WTC11 (cell line): ENCODE data around the gene LDLRAD3. TPM values are rescaled to one million over a fixed set of nuclear protein-coding genes. Genes with fewer than 3 reads are reported as not detected.

Experiments
- ATAC-seq: fragments of 200-7000 bp; cut with Tn5 transposase; 2 replicates; pipeline ENCODE4 v1.10.0; 2021; ENCODE audit warnings: mild to moderate bottlenecking, moderate library complexity
- CTCF ChIA-PET: fragments of 300-600 bp; sonication (Branson Sonifier 250); formaldehyde crosslinking; loops from one replicate; lab custom pipeline; 2021; ENCODE audit warnings: antibody characterized with exemption; lab: Charles Lee
- POLR2A ChIA-PET: fragments of 350-600 bp; sonication (Branson Sonifier 250); formaldehyde crosslinking; loops from one replicate; lab custom pipeline; 2021; ENCODE audit warnings: antibody characterized with exemption; lab: Charles Lee
- DNase-seq: peaks from one replicate; pipeline ENCODE4 v3.0.0; 2021; ENCODE audit warnings: low spot score
- H3K27ac Mint-ChIP-seq: 2 replicates; pipeline ENCODE4 v1.8.0; 2021; ENCODE audit warnings: mixed read lengths
- H3K27me3 Mint-ChIP-seq: 2 replicates; pipeline ENCODE4 v1.8.0; 2021; ENCODE audit warnings: low read depth, mild to moderate bottlenecking, moderate library complexity, mixed read lengths
- H3K36me3 Mint-ChIP-seq: 2 replicates; pipeline ENCODE4 v1.8.0; 2021; ENCODE audit warnings: mixed read lengths
- H3K4me1 Mint-ChIP-seq: 2 replicates; pipeline ENCODE4 v1.8.0; 2022; ENCODE audit warnings: mixed read lengths
- H3K4me3 Mint-ChIP-seq: 2 replicates; pipeline ENCODE4 v1.8.0; 2021; ENCODE audit warnings: mild to moderate bottlenecking, moderate library complexity, mixed read lengths
- H3K9me3 Mint-ChIP-seq: 2 replicates; pipeline ENCODE4 v1.8.0; 2021; ENCODE audit warnings: mixed read lengths
- CBFB ChIP-seq: sonication (generic); formaldehyde crosslinking; IDR thresholded peaks from 2 replicates; pipeline ENCODE4 v1.8.1; 2022; ENCODE audit warnings: mild to moderate bottlenecking, low read depth, missing genetic modification reagents
- ELF4 ChIP-seq: sonication (generic); formaldehyde crosslinking; IDR thresholded peaks from 2 replicates; pipeline ENCODE4 v1.8.1; 2022; ENCODE audit warnings: low read depth, mild to moderate bottlenecking, moderate library complexity, missing genetic modification reagents
- GRHL2 ChIP-seq: fragments of 250-450 bp; sonication (Bioruptor Pico); IDR thresholded peaks from 2 replicates; pipeline ENCODE4 v1.8.0; 2022; ENCODE audit warnings: mild to moderate bottlenecking, moderate library complexity; ENCODE audit not compliant: insufficient replicate concordance, severe bottlenecking
- MXD4 ChIP-seq: fragments of 250-450 bp; sonication (Bioruptor Pico); IDR thresholded peaks from 2 replicates; pipeline ENCODE4 v1.8.0; 2021; ENCODE audit warnings: mild to moderate bottlenecking, moderate library complexity, borderline replicate concordance
- NFATC4 ChIP-seq: fragments of 250-450 bp; sonication (Bioruptor Pico); IDR thresholded peaks from 2 replicates; pipeline ENCODE4 v1.9.0; 2021; ENCODE audit warnings: mild to moderate bottlenecking
- NR3C1 ChIP-seq: sonication (generic); formaldehyde crosslinking; conservative IDR thresholded peaks from 2 replicates; pipeline ENCODE4 v1.8.1; 2023; ENCODE audit warnings: low read depth, mild to moderate bottlenecking, missing genetic modification reagents
- OVOL2 ChIP-seq: fragments of 250-450 bp; sonication (Bioruptor Pico); IDR thresholded peaks from 2 replicates; pipeline ENCODE4 v1.9.0; 2021; ENCODE audit warnings: mild to moderate bottlenecking, borderline replicate concordance
- total RNA-seq: library from RNA; stranded (reverse); gene quantifications from 3 replicates; pipeline ENCODE4 v1.2.3, GENCODE V29; 2021
- TF ChIP-seq, protein P1 (sequence below): sonication (generic); formaldehyde crosslinking; IDR thresholded peaks from 2 replicates; pipeline ENCODE4 v1.8.1; 2023; ENCODE audit warnings: mild to moderate bottlenecking, missing genetic modification reagents, moderate library complexity
- TF ChIP-seq, protein P2 (sequence below): sonication (generic); formaldehyde crosslinking; IDR thresholded peaks from 2 replicates; pipeline ENCODE4 v1.8.1; 2022; ENCODE audit warnings: mild to moderate bottlenecking, moderate library complexity, missing genetic modification reagents
- TF ChIP-seq, protein P3 (sequence below): fragments of 250-450 bp; sonication (Bioruptor Pico); IDR thresholded peaks from 2 replicates; pipeline ENCODE4 v1.9.0; 2021; ENCODE audit warnings: mild to moderate bottlenecking, borderline replicate concordance
- TF ChIP-seq, protein P4 (sequence below): sonication (generic); formaldehyde crosslinking; IDR thresholded peaks from 2 replicates; pipeline ENCODE4 v1.8.1; 2023; ENCODE audit warnings: mild to moderate bottlenecking, missing genetic modification reagents, borderline replicate concordance
- TF ChIP-seq, protein P5 (sequence below): sonication (generic); formaldehyde crosslinking; IDR thresholded peaks from 2 replicates; pipeline ENCODE4 v1.8.0; 2023; ENCODE audit warnings: missing genetic modification reagents
- TF ChIP-seq, protein P6 (sequence below): sonication (generic); formaldehyde crosslinking; IDR thresholded peaks from 2 replicates; pipeline ENCODE4 v1.8.0; 2023; ENCODE audit warnings: missing genetic modification reagents, mild to moderate bottlenecking, borderline replicate concordance
- TF ChIP-seq, protein P7 (sequence below): fragments of 200-600 bp; IDR thresholded peaks from 2 replicates; pipeline ENCODE4 v1.8.0; 2022; ENCODE audit warnings: antibody characterized with exemption
- TF ChIP-seq, protein P8 (sequence below): fragments of 250-450 bp; sonication (Bioruptor Pico); IDR thresholded peaks from 2 replicates; pipeline ENCODE4 v1.9.0; 2021; ENCODE audit warnings: mild to moderate bottlenecking
- TF ChIP-seq, protein P9 (sequence below): fragments of 250-450 bp; sonication (Bioruptor Pico); IDR thresholded peaks from 2 replicates; pipeline ENCODE4 v1.9.0; 2021; ENCODE audit warnings: mild to moderate bottlenecking

LDLRAD3 gene
- total RNA-seq, 1 experiment from 2014 or later, result 14.5 TPM

DNA sequence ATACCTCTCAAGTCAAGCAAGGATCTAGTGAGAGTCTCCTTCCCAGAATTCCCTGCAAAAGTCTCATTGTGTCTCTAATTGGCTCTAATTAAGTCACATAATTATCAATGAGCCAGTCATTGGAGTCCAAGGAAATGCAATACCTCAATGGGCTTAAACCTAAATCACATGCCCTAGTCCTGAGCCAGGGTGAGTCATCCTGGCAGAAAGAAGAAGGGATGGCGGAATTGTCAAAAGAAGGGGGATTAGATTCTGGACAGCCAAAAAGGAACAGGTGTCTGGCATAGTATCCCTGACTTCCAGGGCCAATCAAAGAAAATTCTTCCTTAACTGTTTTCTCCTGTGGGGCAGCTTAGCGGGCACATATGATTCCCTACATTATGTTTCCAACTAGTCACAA lies 25.1 kb upstream of the LDLRAD3 start:
- Mint-ChIP-seq H3K9me3 (no peaks in the 10 kb centered on the region), H3K36me3 (no peaks in the 10 kb centered on the region), H3K27me3 (peaks cover 4% of the 10 kb centered on the region; the same call in 1 of the 2 replicates), H3K27ac (no peak overlapping the region), H3K4me3 (no peak overlapping the region), H3K4me1 (peaks cover 18% of the 10 kb centered on the region)
- ChIA-PET CTCF (interaction anchor here (1.4 to 2.8 kb wide), 2 partner anchors 97 to 151 kb away, joined by 3 to 16 read pairs; no protein-coding TSS in a partner anchor), POLR2A (no interaction called here)
- ATAC-seq (no peak), DNase-seq (no peak)
- TF ChIP-seq, protein P1, sequence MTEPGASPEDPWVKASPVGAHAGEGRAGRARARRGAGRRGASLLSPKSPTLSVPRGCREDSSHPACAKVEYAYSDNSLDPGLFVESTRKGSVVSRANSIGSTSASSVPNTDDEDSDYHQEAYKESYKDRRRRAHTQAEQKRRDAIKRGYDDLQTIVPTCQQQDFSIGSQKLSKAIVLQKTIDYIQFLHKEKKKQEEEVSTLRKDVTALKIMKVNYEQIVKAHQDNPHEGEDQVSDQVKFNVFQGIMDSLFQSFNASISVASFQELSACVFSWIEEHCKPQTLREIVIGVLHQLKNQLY (CRISPR knock-in tag), result no peak
- TF ChIP-seq GRHL2 (no peak), ELF4 (CRISPR knock-in tag) (no peak), MXD4 (CRISPR knock-in tag) (no peak), CBFB (CRISPR knock-in tag) (no peak), NFATC4 (CRISPR knock-in tag) (no peak), OVOL2 (CRISPR knock-in tag) (no peak), NR3C1 (CRISPR knock-in tag) (no peak)
- TF ChIP-seq, protein P2, sequence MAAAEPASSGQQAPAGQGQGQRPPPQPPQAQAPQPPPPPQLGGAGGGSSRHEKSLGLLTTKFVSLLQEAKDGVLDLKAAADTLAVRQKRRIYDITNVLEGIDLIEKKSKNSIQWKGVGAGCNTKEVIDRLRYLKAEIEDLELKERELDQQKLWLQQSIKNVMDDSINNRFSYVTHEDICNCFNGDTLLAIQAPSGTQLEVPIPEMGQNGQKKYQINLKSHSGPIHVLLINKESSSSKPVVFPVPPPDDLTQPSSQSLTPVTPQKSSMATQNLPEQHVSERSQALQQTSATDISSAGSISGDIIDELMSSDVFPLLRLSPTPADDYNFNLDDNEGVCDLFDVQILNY (CRISPR knock-in tag), result no peak
- TF ChIP-seq, protein P3, sequence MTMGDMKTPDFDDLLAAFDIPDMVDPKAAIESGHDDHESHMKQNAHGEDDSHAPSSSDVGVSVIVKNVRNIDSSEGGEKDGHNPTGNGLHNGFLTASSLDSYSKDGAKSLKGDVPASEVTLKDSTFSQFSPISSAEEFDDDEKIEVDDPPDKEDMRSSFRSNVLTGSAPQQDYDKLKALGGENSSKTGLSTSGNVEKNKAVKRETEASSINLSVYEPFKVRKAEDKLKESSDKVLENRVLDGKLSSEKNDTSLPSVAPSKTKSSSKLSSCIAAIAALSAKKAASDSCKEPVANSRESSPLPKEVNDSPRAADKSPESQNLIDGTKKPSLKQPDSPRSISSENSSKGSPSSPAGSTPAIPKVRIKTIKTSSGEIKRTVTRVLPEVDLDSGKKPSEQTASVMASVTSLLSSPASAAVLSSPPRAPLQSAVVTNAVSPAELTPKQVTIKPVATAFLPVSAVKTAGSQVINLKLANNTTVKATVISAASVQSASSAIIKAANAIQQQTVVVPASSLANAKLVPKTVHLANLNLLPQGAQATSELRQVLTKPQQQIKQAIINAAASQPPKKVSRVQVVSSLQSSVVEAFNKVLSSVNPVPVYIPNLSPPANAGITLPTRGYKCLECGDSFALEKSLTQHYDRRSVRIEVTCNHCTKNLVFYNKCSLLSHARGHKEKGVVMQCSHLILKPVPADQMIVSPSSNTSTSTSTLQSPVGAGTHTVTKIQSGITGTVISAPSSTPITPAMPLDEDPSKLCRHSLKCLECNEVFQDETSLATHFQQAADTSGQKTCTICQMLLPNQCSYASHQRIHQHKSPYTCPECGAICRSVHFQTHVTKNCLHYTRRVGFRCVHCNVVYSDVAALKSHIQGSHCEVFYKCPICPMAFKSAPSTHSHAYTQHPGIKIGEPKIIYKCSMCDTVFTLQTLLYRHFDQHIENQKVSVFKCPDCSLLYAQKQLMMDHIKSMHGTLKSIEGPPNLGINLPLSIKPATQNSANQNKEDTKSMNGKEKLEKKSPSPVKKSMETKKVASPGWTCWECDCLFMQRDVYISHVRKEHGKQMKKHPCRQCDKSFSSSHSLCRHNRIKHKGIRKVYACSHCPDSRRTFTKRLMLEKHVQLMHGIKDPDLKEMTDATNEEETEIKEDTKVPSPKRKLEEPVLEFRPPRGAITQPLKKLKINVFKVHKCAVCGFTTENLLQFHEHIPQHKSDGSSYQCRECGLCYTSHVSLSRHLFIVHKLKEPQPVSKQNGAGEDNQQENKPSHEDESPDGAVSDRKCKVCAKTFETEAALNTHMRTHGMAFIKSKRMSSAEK (CRISPR knock-in tag), result no peak
- TF ChIP-seq, protein P4, sequence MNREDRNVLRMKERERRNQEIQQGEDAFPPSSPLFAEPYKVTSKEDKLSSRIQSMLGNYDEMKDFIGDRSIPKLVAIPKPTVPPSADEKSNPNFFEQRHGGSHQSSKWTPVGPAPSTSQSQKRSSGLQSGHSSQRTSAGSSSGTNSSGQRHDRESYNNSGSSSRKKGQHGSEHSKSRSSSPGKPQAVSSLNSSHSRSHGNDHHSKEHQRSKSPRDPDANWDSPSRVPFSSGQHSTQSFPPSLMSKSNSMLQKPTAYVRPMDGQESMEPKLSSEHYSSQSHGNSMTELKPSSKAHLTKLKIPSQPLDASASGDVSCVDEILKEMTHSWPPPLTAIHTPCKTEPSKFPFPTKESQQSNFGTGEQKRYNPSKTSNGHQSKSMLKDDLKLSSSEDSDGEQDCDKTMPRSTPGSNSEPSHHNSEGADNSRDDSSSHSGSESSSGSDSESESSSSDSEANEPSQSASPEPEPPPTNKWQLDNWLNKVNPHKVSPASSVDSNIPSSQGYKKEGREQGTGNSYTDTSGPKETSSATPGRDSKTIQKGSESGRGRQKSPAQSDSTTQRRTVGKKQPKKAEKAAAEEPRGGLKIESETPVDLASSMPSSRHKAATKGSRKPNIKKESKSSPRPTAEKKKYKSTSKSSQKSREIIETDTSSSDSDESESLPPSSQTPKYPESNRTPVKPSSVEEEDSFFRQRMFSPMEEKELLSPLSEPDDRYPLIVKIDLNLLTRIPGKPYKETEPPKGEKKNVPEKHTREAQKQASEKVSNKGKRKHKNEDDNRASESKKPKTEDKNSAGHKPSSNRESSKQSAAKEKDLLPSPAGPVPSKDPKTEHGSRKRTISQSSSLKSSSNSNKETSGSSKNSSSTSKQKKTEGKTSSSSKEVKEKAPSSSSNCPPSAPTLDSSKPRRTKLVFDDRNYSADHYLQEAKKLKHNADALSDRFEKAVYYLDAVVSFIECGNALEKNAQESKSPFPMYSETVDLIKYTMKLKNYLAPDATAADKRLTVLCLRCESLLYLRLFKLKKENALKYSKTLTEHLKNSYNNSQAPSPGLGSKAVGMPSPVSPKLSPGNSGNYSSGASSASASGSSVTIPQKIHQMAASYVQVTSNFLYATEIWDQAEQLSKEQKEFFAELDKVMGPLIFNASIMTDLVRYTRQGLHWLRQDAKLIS, result no peak
- TF ChIP-seq, protein P5, sequence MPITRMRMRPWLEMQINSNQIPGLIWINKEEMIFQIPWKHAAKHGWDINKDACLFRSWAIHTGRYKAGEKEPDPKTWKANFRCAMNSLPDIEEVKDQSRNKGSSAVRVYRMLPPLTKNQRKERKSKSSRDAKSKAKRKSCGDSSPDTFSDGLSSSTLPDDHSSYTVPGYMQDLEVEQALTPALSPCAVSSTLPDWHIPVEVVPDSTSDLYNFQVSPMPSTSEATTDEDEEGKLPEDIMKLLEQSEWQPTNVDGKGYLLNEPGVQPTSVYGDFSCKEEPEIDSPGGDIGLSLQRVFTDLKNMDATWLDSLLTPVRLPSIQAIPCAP, result no peak
- TF ChIP-seq, protein P6, sequence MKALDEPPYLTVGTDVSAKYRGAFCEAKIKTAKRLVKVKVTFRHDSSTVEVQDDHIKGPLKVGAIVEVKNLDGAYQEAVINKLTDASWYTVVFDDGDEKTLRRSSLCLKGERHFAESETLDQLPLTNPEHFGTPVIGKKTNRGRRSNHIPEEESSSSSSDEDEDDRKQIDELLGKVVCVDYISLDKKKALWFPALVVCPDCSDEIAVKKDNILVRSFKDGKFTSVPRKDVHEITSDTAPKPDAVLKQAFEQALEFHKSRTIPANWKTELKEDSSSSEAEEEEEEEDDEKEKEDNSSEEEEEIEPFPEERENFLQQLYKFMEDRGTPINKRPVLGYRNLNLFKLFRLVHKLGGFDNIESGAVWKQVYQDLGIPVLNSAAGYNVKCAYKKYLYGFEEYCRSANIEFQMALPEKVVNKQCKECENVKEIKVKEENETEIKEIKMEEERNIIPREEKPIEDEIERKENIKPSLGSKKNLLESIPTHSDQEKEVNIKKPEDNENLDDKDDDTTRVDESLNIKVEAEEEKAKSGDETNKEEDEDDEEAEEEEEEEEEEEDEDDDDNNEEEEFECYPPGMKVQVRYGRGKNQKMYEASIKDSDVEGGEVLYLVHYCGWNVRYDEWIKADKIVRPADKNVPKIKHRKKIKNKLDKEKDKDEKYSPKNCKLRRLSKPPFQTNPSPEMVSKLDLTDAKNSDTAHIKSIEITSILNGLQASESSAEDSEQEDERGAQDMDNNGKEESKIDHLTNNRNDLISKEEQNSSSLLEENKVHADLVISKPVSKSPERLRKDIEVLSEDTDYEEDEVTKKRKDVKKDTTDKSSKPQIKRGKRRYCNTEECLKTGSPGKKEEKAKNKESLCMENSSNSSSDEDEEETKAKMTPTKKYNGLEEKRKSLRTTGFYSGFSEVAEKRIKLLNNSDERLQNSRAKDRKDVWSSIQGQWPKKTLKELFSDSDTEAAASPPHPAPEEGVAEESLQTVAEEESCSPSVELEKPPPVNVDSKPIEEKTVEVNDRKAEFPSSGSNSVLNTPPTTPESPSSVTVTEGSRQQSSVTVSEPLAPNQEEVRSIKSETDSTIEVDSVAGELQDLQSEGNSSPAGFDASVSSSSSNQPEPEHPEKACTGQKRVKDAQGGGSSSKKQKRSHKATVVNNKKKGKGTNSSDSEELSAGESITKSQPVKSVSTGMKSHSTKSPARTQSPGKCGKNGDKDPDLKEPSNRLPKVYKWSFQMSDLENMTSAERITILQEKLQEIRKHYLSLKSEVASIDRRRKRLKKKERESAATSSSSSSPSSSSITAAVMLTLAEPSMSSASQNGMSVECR (CRISPR knock-in tag), result no peak
- TF ChIP-seq, protein P7, sequence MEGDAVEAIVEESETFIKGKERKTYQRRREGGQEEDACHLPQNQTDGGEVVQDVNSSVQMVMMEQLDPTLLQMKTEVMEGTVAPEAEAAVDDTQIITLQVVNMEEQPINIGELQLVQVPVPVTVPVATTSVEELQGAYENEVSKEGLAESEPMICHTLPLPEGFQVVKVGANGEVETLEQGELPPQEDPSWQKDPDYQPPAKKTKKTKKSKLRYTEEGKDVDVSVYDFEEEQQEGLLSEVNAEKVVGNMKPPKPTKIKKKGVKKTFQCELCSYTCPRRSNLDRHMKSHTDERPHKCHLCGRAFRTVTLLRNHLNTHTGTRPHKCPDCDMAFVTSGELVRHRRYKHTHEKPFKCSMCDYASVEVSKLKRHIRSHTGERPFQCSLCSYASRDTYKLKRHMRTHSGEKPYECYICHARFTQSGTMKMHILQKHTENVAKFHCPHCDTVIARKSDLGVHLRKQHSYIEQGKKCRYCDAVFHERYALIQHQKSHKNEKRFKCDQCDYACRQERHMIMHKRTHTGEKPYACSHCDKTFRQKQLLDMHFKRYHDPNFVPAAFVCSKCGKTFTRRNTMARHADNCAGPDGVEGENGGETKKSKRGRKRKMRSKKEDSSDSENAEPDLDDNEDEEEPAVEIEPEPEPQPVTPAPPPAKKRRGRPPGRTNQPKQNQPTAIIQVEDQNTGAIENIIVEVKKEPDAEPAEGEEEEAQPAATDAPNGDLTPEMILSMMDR, result no peak
- TF ChIP-seq, protein P8, sequence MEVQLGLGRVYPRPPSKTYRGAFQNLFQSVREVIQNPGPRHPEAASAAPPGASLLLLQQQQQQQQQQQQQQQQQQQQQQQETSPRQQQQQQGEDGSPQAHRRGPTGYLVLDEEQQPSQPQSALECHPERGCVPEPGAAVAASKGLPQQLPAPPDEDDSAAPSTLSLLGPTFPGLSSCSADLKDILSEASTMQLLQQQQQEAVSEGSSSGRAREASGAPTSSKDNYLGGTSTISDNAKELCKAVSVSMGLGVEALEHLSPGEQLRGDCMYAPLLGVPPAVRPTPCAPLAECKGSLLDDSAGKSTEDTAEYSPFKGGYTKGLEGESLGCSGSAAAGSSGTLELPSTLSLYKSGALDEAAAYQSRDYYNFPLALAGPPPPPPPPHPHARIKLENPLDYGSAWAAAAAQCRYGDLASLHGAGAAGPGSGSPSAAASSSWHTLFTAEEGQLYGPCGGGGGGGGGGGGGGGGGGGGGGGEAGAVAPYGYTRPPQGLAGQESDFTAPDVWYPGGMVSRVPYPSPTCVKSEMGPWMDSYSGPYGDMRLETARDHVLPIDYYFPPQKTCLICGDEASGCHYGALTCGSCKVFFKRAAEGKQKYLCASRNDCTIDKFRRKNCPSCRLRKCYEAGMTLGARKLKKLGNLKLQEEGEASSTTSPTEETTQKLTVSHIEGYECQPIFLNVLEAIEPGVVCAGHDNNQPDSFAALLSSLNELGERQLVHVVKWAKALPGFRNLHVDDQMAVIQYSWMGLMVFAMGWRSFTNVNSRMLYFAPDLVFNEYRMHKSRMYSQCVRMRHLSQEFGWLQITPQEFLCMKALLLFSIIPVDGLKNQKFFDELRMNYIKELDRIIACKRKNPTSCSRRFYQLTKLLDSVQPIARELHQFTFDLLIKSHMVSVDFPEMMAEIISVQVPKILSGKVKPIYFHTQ, result no peak
- TF ChIP-seq, protein P9, sequence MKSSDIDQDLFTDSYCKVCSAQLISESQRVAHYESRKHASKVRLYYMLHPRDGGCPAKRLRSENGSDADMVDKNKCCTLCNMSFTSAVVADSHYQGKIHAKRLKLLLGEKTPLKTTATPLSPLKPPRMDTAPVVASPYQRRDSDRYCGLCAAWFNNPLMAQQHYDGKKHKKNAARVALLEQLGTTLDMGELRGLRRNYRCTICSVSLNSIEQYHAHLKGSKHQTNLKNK, result no peak
